H1 (cell line): ENCODE results near the gene ARID3B. TPM values are rescaled to one million over a fixed set of nuclear protein-coding genes. Genes with fewer than 3 reads are reported as not detected.

ENCODE experiments used
- CHD7 ChIP-seq: fragments of 300-600 bp; sonication (generic); IDR thresholded peaks from 2 replicates; pipeline ENCODE4 v1.7.1; 2012; ENCODE audit warnings: low read length, moderate library complexity, mild to moderate bottlenecking, inconsistent platforms; ENCODE audit not compliant: insufficient replicate concordance
- E2F6 ChIP-seq: IDR thresholded peaks from 2 replicates; pipeline ENCODE4 v1.6.1; 2012; ENCODE audit warnings: inconsistent platforms
- FOSL1 ChIP-seq: IDR thresholded peaks from 2 replicates; pipeline ENCODE4 v1.6.1; 2011; ENCODE audit warnings: mild to moderate bottlenecking, low read depth, low read length, moderate library complexity; ENCODE audit not compliant: insufficient read depth
- HDAC6 ChIP-seq: IDR thresholded peaks from one replicate; pipeline ENCODE4 v1.7.1; 2012; ENCODE audit warnings: low read depth, mild to moderate bottlenecking, inconsistent platforms, low read length, moderate library complexity
- polyA plus RNA-seq, 7 experiments: library from polyadenylated mRNA; depleted of rRNA in 3 of 7; stranded (reverse) in 5 of 7; unstranded in 2 of 7; fragments of >200 nt in 5 of 7; fragments of 200-250 nt in 2 of 7; gene quantifications; 1 replicate in 5 of 7; 2 replicates in 1 of 7; 4 replicates in 1 of 7; pipeline versions ENCODE4 v1.2.1 to v1.2.3, GENCODE V29; 2011 to 2013; ENCODE audit warnings: missing spikeins in 2 of 7, mixed read lengths in 2 of 7
- total RNA-seq: library from RNA; stranded (reverse); fragmentation: NEBNext Ultra II Directional; extraction: Animal tissue kit (Norgen Biotek cat#: 25700); gene quantifications from 2 replicates; pipeline ENCODE4 v1.2.1, GENCODE V29; 2021

ARID3B gene
- total and polyA plus RNA-seq, 2 of the 8 experiments (the other 6 are each of a cell fraction or from before 2014, with no cell fraction given): 81.0 to 115 TPM

GRCh38 chr15:74642348-74642733, 101.3 kb downstream of the ARID3B start (continued):
- TF ChIP-seq CHD7 (no peak), FOSL1 (no peak), E2F6 (no peak), HDAC6 (no peak)
